A549 (cell line): Measurements from ENCODE around the gene CRIP2. TPM values are rescaled to one million over a fixed set of nuclear protein-coding genes. Genes with fewer than 3 reads are reported as not detected.
A peak's percentile ranks its signal among the peaks of the same experiment; 100 is the strongest.

Experiments
- ATAC-seq, 2 experiments: fragments of 200-7000 bp in 1 of 2; fragments of >200 bp in 1 of 2; cut with Nextera tagmentation in 1 of 2; cut with Tn5 transposase in 1 of 2; 3 replicates each; pipeline versions ENCODE4 v1.8.0 to v1.9.1; 2018 to 2020; ENCODE audit warnings: mild to moderate bottlenecking in 1 of 2, moderate library complexity in 1 of 2
- CTCF ChIA-PET: fragments of 300-600 bp; sonication (Branson Sonifier 250); formaldehyde crosslinking; extraction: SDS; loops from one replicate; lab custom pipeline; 2021; ENCODE audit warnings: antibody characterized with exemption, inconsistent platforms; lab: Yijun Ruan, JAX
- POLR2A ChIA-PET: fragments of 350-600 bp; formaldehyde crosslinking; extraction: SDS; loops from one replicate; lab custom pipeline; 2021; ENCODE audit warnings: antibody characterized with exemption, inconsistent platforms; lab: Yijun Ruan, JAX
- DNase-seq, 2 experiments: peaks; one replicate each; pipeline versions ENCODE4 v3.0.0 to v3.0.0-alpha.2; 2011 to 2016; ENCODE audit warnings: low read depth in 1 of 2, low spot score in 1 of 2
- FAIRE-seq: peaks from 2 replicates; lab custom pipeline; 2011; peaks lifted over from hg19 to GRCh38; lab: Jason Lieb, UNC
- H3K27ac ChIP-seq, 2 experiments: fragments of >200 bp; sonication (Bioruptor Twin); formaldehyde crosslinking; 3 replicates each; pipeline ENCODE4 v1.5.1; 2016 to 2017
- H3K4me1 ChIP-seq: fragments of >200 bp; sonication (Bioruptor Twin); formaldehyde crosslinking; 3 replicates; pipeline ENCODE4 v1.6.1; 2016
- H3K4me2 ChIP-seq: fragments of >200 bp; sonication (Bioruptor Twin); formaldehyde crosslinking; 3 replicates; pipeline ENCODE4 v1.6.1; 2016
- H3K4me3 ChIP-seq: fragments of >200 bp; sonication (Bioruptor Twin); formaldehyde crosslinking; 3 replicates; pipeline ENCODE4 v1.5.1; 2016
- H3K9me3 ChIP-seq: fragments of >200 bp; sonication (Bioruptor Twin); formaldehyde crosslinking; 3 replicates; pipeline ENCODE4 v1.6.1; 2016
- BHLHE40 ChIP-seq: IDR thresholded peaks from 2 replicates; pipeline ENCODE4 v1.6.1; 2012; ENCODE audit warnings: low read depth, low read length, inconsistent platforms
- ELK1 ChIP-seq: fragments of 150-350 bp; IDR thresholded peaks from 2 replicates; pipeline ENCODE4 v1.6.1; 2014; ENCODE audit warnings: low read depth, mild to moderate bottlenecking, low read length
- EP300 ChIP-seq, 2 experiments: fragments of >200 bp; sonication (Bioruptor Twin); formaldehyde crosslinking; IDR thresholded peaks; 2 replicates in 1 of 2; 3 replicates in 1 of 2; pipeline ENCODE4 v1.6.1; 2016 to 2017
- FOSB ChIP-seq: fragments of 250-450 bp; sonication (Bioruptor Pico); IDR thresholded peaks from 2 replicates; pipeline ENCODE4 v1.5.0; 2020; ENCODE audit warnings: mild to moderate bottlenecking, moderate library complexity
- FOSL2 ChIP-seq, 2 experiments: fragments of 450-650 bp in 1 of 2; fragments of >200 bp in 1 of 2; sonication (Bioruptor Twin) in 1 of 2; formaldehyde crosslinking; IDR thresholded peaks; 2 replicates each; pipeline versions ENCODE4 v1.5.0 to v1.6.1; 2016 to 2020; ENCODE audit warnings: mild to moderate bottlenecking in 1 of 2, moderate library complexity in 1 of 2
- HEYL ChIP-seq: fragments of 250-450 bp; sonication (Bioruptor Pico); IDR thresholded peaks from 2 replicates; pipeline ENCODE4 v1.8.0; 2021; ENCODE audit warnings: mild to moderate bottlenecking, moderate library complexity
- HOXB13 ChIP-seq: fragments of 250-450 bp; sonication (Bioruptor Pico); IDR thresholded peaks from 2 replicates; pipeline ENCODE4 v1.5.0; 2020; ENCODE audit warnings: low read depth, mild to moderate bottlenecking, moderate library complexity
- JUN ChIP-seq, 2 experiments: fragments of >200 bp; sonication (Bioruptor Twin); formaldehyde crosslinking; IDR thresholded peaks; 2 replicates in 1 of 2; 3 replicates in 1 of 2; pipeline ENCODE4 v1.6.1; 2016 to 2017
- JUNB ChIP-seq: fragments of >200 bp; sonication (Bioruptor Twin); formaldehyde crosslinking; IDR thresholded peaks from 2 replicates; pipeline ENCODE4 v1.6.1; 2016
- MAFK ChIP-seq: fragments of 450-650 bp; IDR thresholded peaks from 2 replicates; pipeline ENCODE4 v1.6.1; 2014; ENCODE audit not compliant: partially characterized antibody
- MAX ChIP-seq: IDR thresholded peaks from 2 replicates; pipeline ENCODE4 v1.6.1; 2012
- MAZ ChIP-seq: fragments of 150-350 bp; IDR thresholded peaks from 2 replicates; pipeline ENCODE4 v1.6.1; 2014; ENCODE audit warnings: antibody characterized with exemption, low read depth, low read length, borderline replicate concordance
- NFE2L2 ChIP-seq: fragments of 150-350 bp; conservative IDR thresholded peaks from 2 replicates; pipeline ENCODE4 v1.6.1; 2014; ENCODE audit warnings: low read length
- NPAS2 ChIP-seq: fragments of 250-450 bp; sonication (Bioruptor Pico); IDR thresholded peaks from 2 replicates; pipeline ENCODE4 v1.8.0; 2022; ENCODE audit warnings: mild to moderate bottlenecking, moderate library complexity, borderline replicate concordance
- PBX3 ChIP-seq: IDR thresholded peaks from 2 replicates; pipeline ENCODE4 v1.6.1; 2012
- PHF8 ChIP-seq: fragments of 200-600 bp; sonication (generic); IDR thresholded peaks from 2 replicates; pipeline ENCODE4 v1.6.1; 2016; ENCODE audit warnings: low read depth, mild to moderate bottlenecking, antibody characterized with exemption, moderate library complexity, borderline replicate concordance
- POLR2A ChIP-seq: IDR thresholded peaks from 2 replicates; pipeline ENCODE4 v1.6.1; 2012; ENCODE audit warnings: mild to moderate bottlenecking, low read length
- RARB ChIP-seq: fragments of 250-450 bp; sonication (Bioruptor Pico); IDR thresholded peaks from 2 replicates; pipeline ENCODE4 v1.8.0; 2021; ENCODE audit warnings: mild to moderate bottlenecking, moderate library complexity
- REST ChIP-seq: fragments of 200-600 bp; sonication (generic); IDR thresholded peaks from 2 replicates; pipeline ENCODE4 v1.6.1; 2016; ENCODE audit warnings: antibody characterized with exemption, mild to moderate bottlenecking, moderate library complexity
- TP53 ChIP-seq: fragments of 250-450 bp; sonication (Bioruptor Pico); IDR thresholded peaks from 2 replicates; pipeline ENCODE4 v1.5.0; 2021; ENCODE audit warnings: mild to moderate bottlenecking, moderate library complexity
- WGBS: methylation state at CpG from one replicate; pipeline ENCODE4 v1.1.6; 2017; ENCODE audit errors: missing lambda C conversion rate; 5-methylcytosine and 5-hydroxymethylcytosine counted together
- polyA plus RNA-seq, 4 experiments: library from polyadenylated mRNA; depleted of rRNA in 3 of 4; stranded (reverse); fragments of >200 nt; fragmentation: RNase III in 1 of 4; extraction: RNeasy Plus Mini Kit Qiagen cat#74134 plus additional on column Dnase treatment in 1 of 4; gene quantifications; 2 replicates in 3 of 4; 3 replicates in 1 of 4; pipeline ENCODE4 v1.2.3, GENCODE V29; 2011 to 2017

The CRIP2 gene
- polyA plus RNA-seq, 2 of the 4 experiments (the other 2 are of a cell fraction), result 41.0 to 67.3 TPM

GRCh38 chr14:105480807-105481801, 6.5 kb downstream of the CRIP2 start (continued):
- TF ChIP-seq MAZ (peak; percentile 26; the same call in 1 of the 2 replicates), JUN (IDR thresholded peaks at IDR 0.05) (peak; percentile 44 to 48; a peak in 3 of 5 replicates), JUNB (no peak), MAX (peak; percentile 91), FOSB (CRISPR knock-in tag) (peak; percentile 73), BHLHE40 (no peak), ELK1 (no peak), PHF8 (peak; percentile 42; the same call in 1 of the 2 replicates), TP53 (CRISPR knock-in tag) (peak; percentile 77; the same call in 1 of the 2 replicates), PBX3 (peak; percentile 51; the same call in 1 of the 2 replicates), RARB (CRISPR knock-in tag) (no peak; the same call in 1 of the 2 replicates), FOSL2 (IDR thresholded peaks at IDR 0.05) (no peak), FOSL2 (CRISPR knock-in tag; IDR thresholded peaks at IDR 0.05) (no peak)
- TF ChIP-seq, all 56 proteins: peak for 25

GRCh38 chr14:105481886-105482457, 7.4 kb downstream of the CRIP2 start:
- POLR2A ChIA-PET, result interaction anchor here (0.5 to 2.7 kb wide), 8 partner anchors 8 to 85 kb away, joined by 3 to 81 read pairs (median 4); no protein-coding TSS in a partner anchor
- CTCF ChIA-PET, result interaction anchor here (0.7 to 8.1 kb wide), 25 partner anchors 7 to 119 kb away, joined by 3 to 132 read pairs (median 12); partner anchors contain the start of gene TEDC1
- ATAC-seq (peak; percentile 32 to 55), DNase-seq (peak; percentile 96 to 99), FAIRE-seq (peak; percentile 77)
- 4% methylated on average over 7 of the region's 18 CpGs for WGBS
- Histone ChIP-seq H3K4me2 (peak overlapping the region; percentile 99), H3K9me3 (no peaks in the 10 kb centered on the region), H3K27ac (peak overlapping the region; percentile 99 to 100), H3K4me1 (peaks cover 88% of the 10 kb centered on the region), H3K4me3 (peak overlapping the region; percentile 48)
- TF ChIP-seq FOSB (CRISPR knock-in tag) (no peak), NFE2L2 (no peak), EP300 (IDR thresholded peaks at IDR 0.05) (peak in 1 of 2 experiments; percentile 22; a peak in 1 of 5 replicates), HOXB13 (peak; percentile 55; the same call in 1 of the 2 replicates), NPAS2 (no peak), REST (no peak), POLR2A (0 out of 2 replicates have a peak, but pooled peaks have one; percentile 10), HEYL (CRISPR knock-in tag) (no peak), MAFK (no peak), JUN (IDR thresholded peaks at IDR 0.05) (peak in 1 of 2 experiments; percentile 11; a peak in 1 of 5 replicates), MAX (peak; percentile 24; the same call in 1 of the 2 replicates), FOSL2 (IDR thresholded peaks at IDR 0.05) (no peak), FOSL2 (CRISPR knock-in tag; IDR thresholded peaks at IDR 0.05) (peak; percentile 40; the same call in 1 of the 2 replicates)
